ENCODE results near the gene IRAK2.

GRCh38 chr3:10292505-10293419 lies 128.0 kb downstream of the IRAK2 start, which contains the start of gene GHRL:
- TF ChIP-seq CTCF (IDR thresholded peaks at IDR 0.05) (no peak), POLR2A (IDR thresholded peaks at IDR 0.05) (no peak)
